GM12872 (cell line): Measurements from ENCODE around the gene PDZD2.

Experiments
- TF ChIP-seq, protein P1 (sequence below): IDR thresholded peaks from 3 replicates; pipeline ENCODE4 v1.5.1; 2011; ENCODE audit warnings: low read depth, mild to moderate bottlenecking, low read length, moderate library complexity; ENCODE audit not compliant: insufficient read depth

Gene PDZD2

GRCh38 chr5:32153723-32154122 lies 514.8 kb downstream of the PDZD2 start:
- TF ChIP-seq, protein P1, sequence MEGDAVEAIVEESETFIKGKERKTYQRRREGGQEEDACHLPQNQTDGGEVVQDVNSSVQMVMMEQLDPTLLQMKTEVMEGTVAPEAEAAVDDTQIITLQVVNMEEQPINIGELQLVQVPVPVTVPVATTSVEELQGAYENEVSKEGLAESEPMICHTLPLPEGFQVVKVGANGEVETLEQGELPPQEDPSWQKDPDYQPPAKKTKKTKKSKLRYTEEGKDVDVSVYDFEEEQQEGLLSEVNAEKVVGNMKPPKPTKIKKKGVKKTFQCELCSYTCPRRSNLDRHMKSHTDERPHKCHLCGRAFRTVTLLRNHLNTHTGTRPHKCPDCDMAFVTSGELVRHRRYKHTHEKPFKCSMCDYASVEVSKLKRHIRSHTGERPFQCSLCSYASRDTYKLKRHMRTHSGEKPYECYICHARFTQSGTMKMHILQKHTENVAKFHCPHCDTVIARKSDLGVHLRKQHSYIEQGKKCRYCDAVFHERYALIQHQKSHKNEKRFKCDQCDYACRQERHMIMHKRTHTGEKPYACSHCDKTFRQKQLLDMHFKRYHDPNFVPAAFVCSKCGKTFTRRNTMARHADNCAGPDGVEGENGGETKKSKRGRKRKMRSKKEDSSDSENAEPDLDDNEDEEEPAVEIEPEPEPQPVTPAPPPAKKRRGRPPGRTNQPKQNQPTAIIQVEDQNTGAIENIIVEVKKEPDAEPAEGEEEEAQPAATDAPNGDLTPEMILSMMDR: no peak

DNA sequence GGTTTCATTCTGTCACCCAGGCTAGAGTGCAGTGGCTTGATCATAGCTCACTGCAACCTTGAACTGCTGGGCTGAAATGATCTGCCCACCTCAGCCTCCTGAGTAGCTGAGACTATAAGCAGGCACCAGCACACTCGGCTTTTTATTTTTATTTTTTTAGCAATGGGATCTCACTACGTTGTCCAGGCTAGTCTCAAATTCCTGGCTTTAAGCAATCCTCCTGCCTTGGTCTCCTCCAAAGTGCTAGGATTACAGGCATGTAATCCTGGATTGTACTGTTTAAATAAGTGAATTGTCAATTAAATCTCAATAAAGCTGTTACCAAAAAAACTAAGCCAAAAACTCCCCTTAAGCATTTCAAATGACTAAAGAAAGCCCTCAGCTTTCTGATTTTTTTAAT lies 516.3 kb downstream of the PDZD2 start:
- TF ChIP-seq, protein P1: no peak

DNA sequence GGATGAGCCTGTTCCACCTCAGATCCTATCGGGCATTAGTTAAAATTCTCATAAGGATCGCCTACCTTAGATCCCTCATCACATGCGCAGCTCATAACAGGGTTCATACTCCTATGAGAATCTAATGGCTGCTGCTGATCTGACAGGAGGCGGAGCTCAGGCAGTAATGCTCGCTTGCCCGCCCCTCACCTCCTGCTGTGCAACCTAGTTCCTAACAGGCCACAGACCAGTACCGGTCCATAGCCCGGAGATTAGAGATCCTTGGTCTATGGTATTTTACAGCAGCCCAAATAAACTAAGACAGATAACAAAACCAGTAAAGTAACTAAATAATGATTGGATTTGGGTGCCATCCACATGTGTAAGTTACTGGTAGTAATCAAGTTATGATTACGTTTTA lies 517.7 kb downstream of the PDZD2 start:
- TF ChIP-seq, protein P1: no peak

- TF ChIP-seq, protein P1: no peak
Measured at GRCh38 chr5:32157078-32157477, 518.1 kb downstream of the PDZD2 start.

DNA sequence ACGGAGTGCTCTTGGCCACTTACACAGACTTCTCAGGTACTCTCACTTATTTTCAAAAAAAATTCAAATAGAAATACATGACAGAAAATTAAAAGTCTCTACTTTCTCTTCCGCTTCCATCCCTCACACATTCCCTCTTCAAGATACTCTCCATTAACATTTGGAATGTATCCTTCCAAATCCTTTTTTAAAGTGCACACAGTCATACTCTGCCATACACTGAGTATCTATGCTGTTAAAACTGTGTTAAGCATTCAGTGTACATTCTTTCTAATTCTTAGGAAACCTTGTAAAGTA lies 519.7 kb downstream of the PDZD2 start:
- TF ChIP-seq, protein P1: no peak

DNA sequence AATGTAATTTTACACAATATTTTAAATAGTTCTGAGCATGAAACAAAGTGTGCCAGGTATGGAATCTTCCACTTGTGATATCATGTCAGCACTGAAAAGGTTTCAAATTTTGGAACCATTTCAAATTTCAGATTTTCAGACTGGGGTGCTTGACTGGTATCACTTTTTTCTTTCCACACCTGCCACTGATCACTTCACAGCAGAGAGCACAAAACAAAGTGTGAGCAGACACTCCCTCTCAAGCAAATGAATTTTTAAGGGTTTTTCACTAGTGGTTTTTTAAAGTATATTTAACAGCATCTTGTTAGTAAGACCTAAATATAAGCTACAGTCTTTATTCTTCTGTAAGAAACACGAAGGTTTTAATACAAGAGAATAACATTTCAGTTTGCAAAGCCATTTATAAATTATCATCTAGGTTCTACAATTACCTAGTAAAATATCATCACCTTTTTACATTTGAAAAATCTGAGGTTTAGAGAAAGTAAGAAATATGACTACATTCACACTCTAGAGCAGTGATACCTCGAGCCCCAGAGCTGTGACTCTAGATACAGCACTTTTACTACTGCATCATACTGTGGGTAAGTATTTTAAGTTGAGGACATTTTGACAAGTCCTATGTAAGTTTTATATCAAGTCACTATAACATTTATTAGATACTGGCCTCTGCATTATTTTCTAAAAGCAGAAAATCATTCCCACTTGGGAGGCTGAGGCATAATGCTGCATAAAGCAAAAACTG lies 520.6 kb downstream of the PDZD2 start:
- TF ChIP-seq, protein P1: no peak

- TF ChIP-seq, protein P1: no peak
Measured at GRCh38 chr5:32160228-32160627, 521.3 kb downstream of the PDZD2 start.
